Measurements from ENCODE around the gene SMIM1. TPM values are rescaled to one million over a fixed set of nuclear protein-coding genes. Genes with fewer than 3 reads are reported as not detected.

Gene SMIM1
- total RNA-seq, 2 experiments from 2014 or later, result 3.8 to 4.3 TPM

DNA sequence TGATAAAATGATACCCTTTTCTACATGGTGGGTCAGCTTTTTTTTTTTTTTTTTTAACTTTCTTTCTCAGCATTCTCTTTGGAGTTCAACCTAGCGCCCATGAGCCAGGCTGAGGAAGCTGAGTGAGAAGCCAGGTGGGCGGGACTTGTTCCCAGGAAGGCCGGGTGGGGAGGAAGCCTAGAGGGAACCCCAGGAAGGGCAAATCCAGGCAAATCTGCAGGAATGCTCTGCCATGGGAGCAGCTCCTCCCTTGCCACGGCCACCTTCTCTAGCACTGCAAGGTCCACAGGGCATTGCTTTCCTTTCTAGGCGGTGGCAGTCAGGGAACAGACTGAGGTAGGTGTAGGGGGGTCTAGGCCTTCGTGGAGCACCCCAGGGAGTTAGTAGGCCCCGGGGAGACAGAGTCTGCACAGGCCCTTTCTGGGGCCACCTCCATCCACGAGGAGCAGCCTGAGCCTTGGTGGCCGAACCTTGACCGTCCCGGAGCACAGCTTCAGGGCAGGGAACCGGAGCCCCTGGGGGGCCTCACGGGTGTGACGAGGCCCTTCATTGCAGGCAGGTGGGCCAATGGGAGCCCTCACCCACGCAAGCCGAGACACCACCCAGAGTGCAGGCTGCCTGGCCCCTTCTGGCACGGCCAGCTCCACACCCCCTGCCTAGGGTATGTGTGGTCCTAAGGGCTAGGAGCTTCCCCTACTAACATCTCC, 38.5 kb upstream of the SMIM1 start:
- Histone ChIP-seq H3K4me1 (ENCODE audit: insufficient read depth, low read length, poor library complexity, severe bottlenecking) (no peaks in the 10 kb centered on the region), H4K20me1 (ENCODE audit: insufficient read depth, low read length) (no peaks in the 10 kb centered on the region), H3K79me2 (ENCODE audit: insufficient read depth, low read depth, low read length) (no peaks in the 10 kb centered on the region), H3K36me3 (ENCODE audit: insufficient read depth, low read length) (no peaks in the 10 kb centered on the region), H3K4me2 (ENCODE audit: low read length) (no peak overlapping the region), H3K9me2 (ENCODE audit: insufficient read depth, low read length) (no peaks in the 10 kb centered on the region), H3K4me3 (ENCODE audit: low read depth, low read length, poor library complexity, severe bottlenecking) (no peak overlapping the region), H2AFZ (ENCODE audit: low read length) (no peak overlapping the region), H3K9me3 (ENCODE audit: low read length) (no peaks in the 10 kb centered on the region), H3K27ac (ENCODE audit: low read depth, low read length, poor library complexity, severe bottlenecking) (no peak overlapping the region)
- POLR2A ChIA-PET, result no interaction called here
- no peak for DNase-seq (ENCODE audit: low spot score)
- CTCF ChIA-PET (ENCODE audit: unreplicated experiment), result no interaction called here
- BruUV-seq (replicated peaks), result no TSS peak
- TF ChIP-seq, protein P1, sequence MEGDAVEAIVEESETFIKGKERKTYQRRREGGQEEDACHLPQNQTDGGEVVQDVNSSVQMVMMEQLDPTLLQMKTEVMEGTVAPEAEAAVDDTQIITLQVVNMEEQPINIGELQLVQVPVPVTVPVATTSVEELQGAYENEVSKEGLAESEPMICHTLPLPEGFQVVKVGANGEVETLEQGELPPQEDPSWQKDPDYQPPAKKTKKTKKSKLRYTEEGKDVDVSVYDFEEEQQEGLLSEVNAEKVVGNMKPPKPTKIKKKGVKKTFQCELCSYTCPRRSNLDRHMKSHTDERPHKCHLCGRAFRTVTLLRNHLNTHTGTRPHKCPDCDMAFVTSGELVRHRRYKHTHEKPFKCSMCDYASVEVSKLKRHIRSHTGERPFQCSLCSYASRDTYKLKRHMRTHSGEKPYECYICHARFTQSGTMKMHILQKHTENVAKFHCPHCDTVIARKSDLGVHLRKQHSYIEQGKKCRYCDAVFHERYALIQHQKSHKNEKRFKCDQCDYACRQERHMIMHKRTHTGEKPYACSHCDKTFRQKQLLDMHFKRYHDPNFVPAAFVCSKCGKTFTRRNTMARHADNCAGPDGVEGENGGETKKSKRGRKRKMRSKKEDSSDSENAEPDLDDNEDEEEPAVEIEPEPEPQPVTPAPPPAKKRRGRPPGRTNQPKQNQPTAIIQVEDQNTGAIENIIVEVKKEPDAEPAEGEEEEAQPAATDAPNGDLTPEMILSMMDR (conservative IDR thresholded peaks at IDR 0.05; ENCODE audit: low read length), result no peak
- TF ChIP-seq EZH2phosphoT487 (IDR thresholded peaks at IDR 0.05; ENCODE audit: borderline replicate concordance, low read depth, low read length), result no peak
- intact Hi-C loops (cut with micrococcal nuclease; ENCODE audit: unreplicated experiment), result no loop called here

DNA sequence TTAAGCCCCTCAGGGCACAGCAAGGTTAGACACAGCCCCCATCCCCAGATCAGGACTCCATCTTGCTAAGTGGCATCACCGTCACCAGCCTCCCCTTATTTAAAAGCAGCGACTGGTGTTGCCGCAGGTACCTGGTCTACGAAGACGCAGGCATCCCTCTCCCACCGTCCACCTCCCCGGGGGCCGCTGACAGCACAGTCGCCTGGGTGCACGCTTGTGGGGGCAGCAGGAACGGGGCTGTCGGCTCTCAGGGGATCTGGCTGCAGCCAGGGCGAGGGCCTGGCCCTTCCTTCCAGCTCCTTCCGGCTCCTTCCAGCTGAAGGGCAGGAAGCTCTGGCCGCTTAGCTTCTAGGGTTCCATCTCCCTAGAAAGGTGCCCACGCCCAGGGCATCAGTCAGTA, 37.9 kb upstream of the SMIM1 start:
- Histone ChIP-seq H3K9me3 (ENCODE audit: low read length) (no peaks in the 10 kb centered on the region), H3K27ac (ENCODE audit: low read depth, low read length, poor library complexity, severe bottlenecking) (no peak overlapping the region), H4K20me1 (ENCODE audit: insufficient read depth, low read length) (no peaks in the 10 kb centered on the region), H3K4me1 (ENCODE audit: insufficient read depth, low read length, poor library complexity, severe bottlenecking) (no peaks in the 10 kb centered on the region), H3K4me2 (ENCODE audit: low read length) (no peak overlapping the region), H3K4me3 (ENCODE audit: low read depth, low read length, poor library complexity, severe bottlenecking) (no peak overlapping the region), H3K9me2 (ENCODE audit: insufficient read depth, low read length) (no peaks in the 10 kb centered on the region), H3K36me3 (ENCODE audit: insufficient read depth, low read length) (no peaks in the 10 kb centered on the region), H2AFZ (ENCODE audit: low read length) (no peak overlapping the region), H3K79me2 (ENCODE audit: insufficient read depth, low read depth, low read length) (no peaks in the 10 kb centered on the region)
- POLR2A ChIA-PET, result no interaction called here
- BruUV-seq (replicated peaks), result no TSS peak
- no peak for DNase-seq (ENCODE audit: low spot score)
- CTCF ChIA-PET (ENCODE audit: unreplicated experiment), result no interaction called here
- intact Hi-C loops (cut with micrococcal nuclease; ENCODE audit: unreplicated experiment), result no loop called here
- no peak for TF ChIP-seq EZH2phosphoT487 (IDR thresholded peaks at IDR 0.05; ENCODE audit: borderline replicate concordance, low read depth, low read length)
- TF ChIP-seq, protein P1 (conservative IDR thresholded peaks at IDR 0.05; ENCODE audit: low read length), result no peak

DNA sequence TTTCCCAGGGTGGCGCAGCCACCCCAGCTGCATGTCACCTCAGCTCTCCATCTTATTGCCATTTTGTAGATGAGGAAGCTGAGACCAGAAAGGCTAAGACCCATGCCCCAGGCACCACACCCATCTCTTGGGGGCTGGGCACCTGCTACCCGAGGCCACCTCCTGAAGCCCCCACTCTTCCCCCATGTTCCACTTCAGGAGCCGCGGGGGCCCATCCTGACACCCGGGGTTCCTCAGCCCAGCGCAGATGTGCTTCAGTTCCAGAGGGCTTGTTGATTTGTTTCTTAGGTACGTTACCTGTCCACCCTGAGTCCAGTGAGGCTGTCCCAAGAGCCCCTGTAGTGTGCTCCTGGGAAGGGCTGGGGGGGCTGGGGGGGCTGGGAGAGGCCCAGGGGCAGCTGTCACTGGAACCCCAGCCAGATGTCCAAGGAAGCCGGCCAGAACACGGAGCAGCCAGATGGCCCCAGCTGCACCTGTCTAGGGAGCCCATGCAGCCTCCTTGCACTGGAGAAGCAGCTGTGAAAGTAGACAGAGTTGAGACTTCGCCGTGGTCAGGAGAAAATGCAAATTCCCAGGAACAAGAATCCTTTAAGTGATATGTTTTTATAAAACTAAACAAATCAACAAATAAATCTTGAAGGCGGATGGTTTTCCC, 37.4 kb upstream of the SMIM1 start:
- Histone ChIP-seq H3K79me2 (ENCODE audit: insufficient read depth, low read depth, low read length) (no peaks in the 10 kb centered on the region), H3K4me1 (ENCODE audit: insufficient read depth, low read length, poor library complexity, severe bottlenecking) (no peaks in the 10 kb centered on the region), H2AFZ (ENCODE audit: low read length) (no peak overlapping the region), H3K4me3 (ENCODE audit: low read depth, low read length, poor library complexity, severe bottlenecking) (no peak overlapping the region), H3K36me3 (ENCODE audit: insufficient read depth, low read length) (no peaks in the 10 kb centered on the region), H3K27ac (ENCODE audit: low read depth, low read length, poor library complexity, severe bottlenecking) (no peak overlapping the region), H4K20me1 (ENCODE audit: insufficient read depth, low read length) (no peaks in the 10 kb centered on the region), H3K9me2 (ENCODE audit: insufficient read depth, low read length) (no peaks in the 10 kb centered on the region), H3K9me3 (ENCODE audit: low read length) (no peaks in the 10 kb centered on the region), H3K4me2 (ENCODE audit: low read length) (no peak overlapping the region)
- no peak for DNase-seq (ENCODE audit: low spot score)
- BruUV-seq (replicated peaks), result no TSS peak
- CTCF ChIA-PET (ENCODE audit: unreplicated experiment), result no interaction called here
- intact Hi-C loops (cut with micrococcal nuclease; ENCODE audit: unreplicated experiment), result no loop called here
- no peak for TF ChIP-seq EZH2phosphoT487 (IDR thresholded peaks at IDR 0.05; ENCODE audit: borderline replicate concordance, low read depth, low read length)
- TF ChIP-seq, protein P1 (conservative IDR thresholded peaks at IDR 0.05; ENCODE audit: low read length), result no peak
- POLR2A ChIA-PET, result no interaction called here

Measured in OCI-LY7 (cell line).